Measurements from ENCODE around the gene MBP. TPM values are rescaled to one million over a fixed set of nuclear protein-coding genes. Genes with fewer than 3 reads are reported as not detected.
"Not testable (repeated sequence)": the region's sequence is repeated elsewhere in the genome, so short reads cannot be mapped to it uniquely, and the experiment has no call there.

MBP gene
- total RNA-seq, 1 donor from 2014 or later, result 3.9 TPM

DNA sequence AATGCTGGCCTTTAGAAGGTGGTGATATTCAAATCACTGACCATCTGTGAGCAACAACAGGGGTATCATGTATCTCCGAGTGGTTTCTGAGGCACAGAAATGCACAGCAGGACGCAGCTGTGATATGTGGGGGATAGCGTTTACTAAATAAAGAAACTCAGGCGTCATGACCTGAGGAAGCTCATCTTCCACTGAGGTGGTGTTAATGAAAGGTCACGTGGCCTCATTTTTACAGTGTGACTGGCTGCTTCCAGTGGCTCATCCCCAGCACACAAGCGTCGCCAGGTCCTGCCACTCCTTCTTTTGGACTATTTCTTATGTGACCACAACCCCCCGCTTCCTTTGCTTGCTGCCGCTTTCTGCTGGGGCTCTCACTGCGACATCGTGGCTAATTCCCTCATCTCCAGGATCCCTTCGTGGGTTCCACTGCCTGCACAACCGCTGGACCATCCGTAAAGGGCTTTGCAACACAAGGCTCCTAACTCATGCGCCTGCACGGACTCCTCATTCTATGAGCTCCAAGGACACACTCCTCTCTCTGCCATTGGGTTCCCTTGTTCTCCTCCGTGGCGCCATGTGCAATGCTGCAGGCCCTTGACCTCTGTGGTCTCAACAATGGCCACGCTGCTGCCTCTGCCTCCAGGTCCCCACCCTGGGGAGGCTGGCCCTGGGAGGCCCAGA, 109.3 kb downstream of the MBP start:
- DNase-seq (ENCODE audit: low read depth in 2 of 2), result no peak

DNA sequence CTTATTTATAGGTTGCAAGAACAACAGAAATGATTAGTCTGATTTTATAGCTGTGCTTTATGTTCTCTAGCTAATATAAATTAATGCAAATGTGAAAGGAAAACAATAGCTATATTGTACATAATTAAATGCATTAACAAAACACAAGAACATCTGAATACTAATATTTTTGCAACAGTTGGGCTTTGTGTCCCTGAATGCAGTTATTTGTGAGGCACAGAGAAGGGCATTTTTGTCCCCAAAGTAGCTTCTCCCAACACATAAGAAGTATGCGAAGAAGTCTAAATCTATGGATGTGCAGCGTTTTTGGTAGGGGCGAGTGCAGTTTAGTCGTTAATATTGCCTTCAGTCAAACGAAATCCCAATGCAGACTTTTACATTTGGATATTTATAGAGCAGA, 110.0 kb downstream of the MBP start:
- DNase-seq (ENCODE audit: low read depth in 2 of 2), result no peak

DNA sequence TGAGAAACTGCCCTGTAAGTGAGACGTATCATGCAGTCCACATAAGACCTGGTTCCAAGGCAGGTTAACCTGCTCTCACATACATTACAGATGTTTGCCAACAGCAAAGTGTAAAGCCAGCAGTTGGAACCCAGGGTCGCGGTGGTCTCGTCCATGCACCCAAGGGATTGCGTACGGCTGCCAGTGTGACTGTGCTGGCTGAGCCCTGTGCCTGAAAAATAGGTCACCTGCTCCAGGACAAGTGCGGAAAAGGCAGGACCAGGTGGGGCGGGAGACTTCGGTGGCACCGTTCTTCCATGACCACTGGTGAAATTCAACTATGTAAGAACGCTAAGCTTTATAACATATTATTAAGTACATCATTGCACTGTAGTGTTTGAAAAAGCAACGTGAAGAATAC, 110.5 kb downstream of the MBP start:
- DNase-seq (ENCODE audit: low read depth in 2 of 2), result no peak

DNA sequence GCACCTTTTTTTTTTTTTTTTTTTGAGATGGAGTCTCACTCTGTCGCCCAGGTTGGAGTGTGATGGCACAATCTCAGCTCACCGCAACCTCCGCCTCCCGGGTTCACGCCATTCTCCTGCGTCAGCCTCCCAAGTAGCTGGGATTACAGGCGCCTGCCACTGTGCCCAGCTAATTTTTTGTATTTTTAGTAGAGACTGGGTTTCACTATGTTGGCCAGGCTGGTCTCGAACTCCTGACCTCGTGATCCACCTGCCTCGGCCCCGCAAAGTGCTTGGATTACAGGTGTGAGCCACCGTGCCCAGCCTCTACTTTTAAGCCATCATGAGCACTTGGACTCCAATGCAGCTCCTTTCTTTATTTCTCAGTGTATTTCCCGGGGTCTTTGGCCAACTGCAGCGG, 111.1 kb downstream of the MBP start:
- DNase-seq (ENCODE audit: low read depth in 2 of 2), result not testable (repeated sequence)

DNA sequence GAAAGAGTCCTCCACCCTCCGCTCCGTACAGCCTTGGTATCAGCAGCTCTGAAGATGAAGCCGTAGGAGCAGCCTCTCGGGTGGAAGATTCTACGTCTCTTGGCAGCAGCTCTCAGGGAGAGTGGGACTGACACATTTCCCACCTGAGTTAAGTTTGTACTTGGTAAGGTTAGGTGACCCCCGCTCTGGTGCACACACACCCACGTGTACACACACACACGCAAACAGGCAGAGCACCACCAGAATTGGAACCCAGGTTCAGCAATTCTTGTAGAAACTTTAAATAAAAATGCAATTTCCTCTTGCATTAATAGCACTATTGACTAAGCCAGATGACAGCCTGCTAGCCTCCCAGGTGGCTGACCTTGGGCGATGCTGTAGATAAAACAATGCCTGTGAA, 111.5 kb downstream of the MBP start:
- DNase-seq (ENCODE audit: low read depth in 2 of 2), result no peak

DNA sequence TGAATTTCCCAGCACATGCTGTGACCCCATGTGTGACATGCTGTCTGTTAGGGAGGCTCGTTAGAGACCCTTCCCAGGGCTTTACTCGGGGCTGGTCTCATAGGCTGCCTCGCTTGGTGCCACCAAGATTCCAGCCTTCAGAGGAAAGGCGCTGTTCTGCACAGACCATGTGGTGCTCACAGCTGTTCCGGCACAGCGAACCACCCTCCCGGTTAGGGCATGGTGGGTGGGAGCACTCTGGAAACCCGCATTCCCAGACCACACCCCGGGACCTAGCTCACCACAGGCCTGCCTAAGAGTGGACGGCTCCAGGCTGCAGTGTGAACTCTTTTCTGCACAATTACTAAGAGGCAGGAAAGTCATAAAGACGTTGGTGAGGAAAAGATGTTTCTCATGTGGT, 112.0 kb downstream of the MBP start:
- DNase-seq (ENCODE audit: low read depth in 2 of 2), result no peak

DNA sequence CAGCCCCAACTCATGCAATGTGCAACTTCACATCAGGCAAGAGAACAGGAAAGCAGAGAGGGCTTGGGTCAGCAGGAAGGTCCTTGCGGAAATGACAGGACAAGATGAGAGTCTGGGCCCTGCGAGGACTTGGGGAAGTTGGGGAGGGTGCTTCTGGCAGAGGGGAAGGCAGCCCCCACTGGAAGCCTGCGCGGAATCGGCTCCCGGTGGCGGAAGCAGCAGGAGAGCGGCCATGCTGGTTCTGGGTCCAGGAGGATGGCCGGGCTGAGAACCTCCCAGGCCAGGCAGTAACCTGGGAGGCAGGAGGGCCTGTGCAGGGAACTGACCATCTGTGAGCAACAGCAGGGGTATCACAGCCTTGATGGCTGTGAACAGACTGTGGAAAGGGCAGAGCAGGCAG, 112.9 kb downstream of the MBP start:
- no peak for DNase-seq (ENCODE audit: low read depth in 2 of 2)

DNA sequence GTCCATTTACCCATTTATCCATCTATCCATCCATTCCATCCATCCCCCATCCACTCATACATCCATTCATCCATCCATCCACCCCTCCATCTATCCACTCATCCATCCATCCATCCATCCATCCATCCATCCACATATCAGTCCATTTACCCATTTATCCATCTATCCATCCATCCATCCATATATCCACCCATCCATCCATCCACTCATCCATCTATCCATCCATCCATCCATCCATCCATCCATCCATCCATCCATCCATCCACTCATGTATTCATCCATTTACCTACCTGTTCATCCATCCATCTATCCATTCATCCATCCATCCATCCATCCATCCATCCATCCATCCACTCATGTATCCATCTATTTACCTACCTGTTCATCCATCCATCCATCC, 113.9 kb downstream of the MBP start:
- not testable (repeated sequence) for DNase-seq (ENCODE audit: low read depth in 2 of 2)

DNA sequence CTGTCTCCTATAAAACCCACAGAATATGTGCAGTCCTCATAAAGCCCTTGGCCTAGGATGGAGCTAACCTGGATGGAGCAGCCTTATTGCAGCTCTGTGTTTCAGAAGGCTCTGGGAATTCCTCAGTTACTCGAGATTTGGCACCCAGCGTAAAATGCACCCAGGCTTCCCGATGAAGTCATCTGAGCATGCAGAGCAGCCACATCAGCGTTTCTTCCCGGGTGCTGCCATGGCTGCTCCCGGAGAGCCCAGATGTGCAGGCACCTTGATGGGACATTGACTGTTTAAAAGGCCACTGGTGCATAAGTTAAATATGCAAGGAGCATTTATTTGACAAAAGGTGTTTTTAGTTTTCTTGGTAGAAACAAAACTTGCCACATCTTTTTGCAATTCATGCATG, 115.2 kb downstream of the MBP start:
- no peak for DNase-seq (ENCODE audit: low read depth in 2 of 2)

DNA sequence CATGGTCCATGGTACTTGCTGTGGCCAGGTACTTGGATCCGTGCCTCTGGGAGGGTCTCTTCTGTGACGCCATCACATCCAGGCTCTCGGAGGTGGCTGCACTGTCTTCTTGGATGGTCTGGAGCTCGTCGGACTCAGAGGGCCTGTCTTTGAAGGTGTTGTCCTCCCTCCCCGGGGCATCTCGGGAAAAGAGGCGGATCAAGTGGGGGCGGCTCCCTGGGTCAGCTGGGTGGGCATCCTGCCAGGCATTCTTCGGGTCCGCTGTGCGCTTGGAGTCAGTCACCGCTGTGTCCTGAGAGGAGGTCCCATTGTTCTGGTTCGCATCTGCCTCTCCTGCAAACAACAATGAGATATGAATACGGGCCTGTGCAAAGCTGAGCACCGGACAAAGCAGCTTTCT, 115.6 kb downstream of the MBP start:
- DNase-seq (ENCODE audit: low read depth in 2 of 2), result no peak

DNA sequence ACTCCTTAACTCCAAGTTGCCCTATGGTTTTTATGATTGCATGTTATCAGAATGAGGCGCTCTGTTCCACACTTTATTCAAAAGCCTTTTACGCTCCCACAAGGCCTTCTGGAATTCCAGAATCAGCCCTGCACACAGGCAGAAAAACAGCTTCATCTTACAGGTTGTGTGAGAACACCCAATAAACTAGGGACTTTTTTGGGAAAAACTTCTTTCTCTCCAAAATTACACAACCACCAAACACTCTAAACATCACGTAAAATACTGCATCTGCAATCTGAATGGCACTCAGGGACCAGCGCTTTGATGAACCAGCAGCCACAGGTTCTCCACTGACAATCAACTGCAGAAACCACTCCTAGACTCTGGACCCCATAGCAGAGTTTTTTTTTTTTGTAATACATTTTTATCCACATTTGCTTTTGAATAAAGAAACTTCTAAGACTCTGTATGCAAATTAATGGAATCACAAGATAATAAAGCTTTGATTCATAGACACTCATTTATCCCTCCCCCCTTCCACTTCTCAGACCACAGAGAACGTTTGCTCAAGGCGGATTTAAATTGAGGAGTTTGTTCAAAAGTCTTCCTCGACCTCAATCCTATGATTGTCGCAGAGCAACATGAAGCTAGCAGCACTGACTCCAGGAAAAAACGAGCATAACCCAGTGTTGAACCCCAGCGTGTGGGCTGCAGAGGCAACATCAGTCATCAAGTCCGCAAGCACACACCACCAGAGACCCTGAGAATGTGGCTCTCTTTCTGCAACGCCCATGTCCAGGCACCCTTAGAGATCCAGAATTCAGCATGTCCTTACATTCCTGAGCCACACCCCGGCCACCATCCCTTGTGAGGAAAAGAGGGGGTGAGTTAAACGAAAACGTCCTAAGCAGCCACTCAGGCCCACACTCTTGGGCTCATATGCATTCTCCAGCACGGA, 116.5 kb downstream of the MBP start:
- DNase-seq (ENCODE audit: low read depth in 2 of 2), result no peak

DNA sequence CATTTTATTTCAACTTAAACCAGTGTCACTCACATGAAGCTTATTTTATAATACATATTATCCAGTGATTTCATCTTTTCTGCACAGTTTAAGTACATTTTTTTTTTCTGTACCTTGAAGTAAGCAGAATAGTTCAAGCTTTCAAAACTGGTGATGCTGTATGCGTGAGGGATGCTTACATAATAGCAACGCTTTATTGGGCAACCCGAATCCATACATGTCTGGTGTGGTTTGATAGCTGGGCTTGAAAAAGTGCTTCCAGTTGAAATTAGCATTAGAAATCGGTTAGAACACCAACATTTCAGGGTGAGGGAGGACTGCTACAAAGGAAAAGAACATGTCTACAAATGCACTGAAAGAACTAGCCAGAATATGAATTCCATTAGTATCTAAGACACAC, 117.4 kb downstream of the MBP start:
- DNase-seq (ENCODE audit: low read depth in 2 of 2), result no peak

DNA sequence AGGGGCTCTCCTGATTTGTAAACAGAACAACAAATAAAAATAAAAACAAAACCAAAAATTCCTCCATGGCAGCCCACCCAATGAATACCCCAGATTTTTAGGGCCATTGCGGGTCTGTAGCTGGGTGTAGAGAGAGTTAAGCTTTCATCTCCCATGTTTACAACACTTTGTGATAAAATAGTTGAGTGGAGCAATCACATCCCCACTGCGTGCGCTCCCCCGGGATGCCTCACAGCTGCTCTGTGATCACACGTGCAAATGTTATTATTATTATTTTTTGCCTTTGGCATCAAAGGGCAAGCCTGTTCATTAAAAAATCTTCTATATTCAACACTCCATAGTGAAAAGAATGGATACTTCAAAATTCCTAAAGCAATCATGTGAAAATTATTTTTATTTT, 118.0 kb downstream of the MBP start:
- no peak for DNase-seq (ENCODE audit: low read depth in 2 of 2)

DNA sequence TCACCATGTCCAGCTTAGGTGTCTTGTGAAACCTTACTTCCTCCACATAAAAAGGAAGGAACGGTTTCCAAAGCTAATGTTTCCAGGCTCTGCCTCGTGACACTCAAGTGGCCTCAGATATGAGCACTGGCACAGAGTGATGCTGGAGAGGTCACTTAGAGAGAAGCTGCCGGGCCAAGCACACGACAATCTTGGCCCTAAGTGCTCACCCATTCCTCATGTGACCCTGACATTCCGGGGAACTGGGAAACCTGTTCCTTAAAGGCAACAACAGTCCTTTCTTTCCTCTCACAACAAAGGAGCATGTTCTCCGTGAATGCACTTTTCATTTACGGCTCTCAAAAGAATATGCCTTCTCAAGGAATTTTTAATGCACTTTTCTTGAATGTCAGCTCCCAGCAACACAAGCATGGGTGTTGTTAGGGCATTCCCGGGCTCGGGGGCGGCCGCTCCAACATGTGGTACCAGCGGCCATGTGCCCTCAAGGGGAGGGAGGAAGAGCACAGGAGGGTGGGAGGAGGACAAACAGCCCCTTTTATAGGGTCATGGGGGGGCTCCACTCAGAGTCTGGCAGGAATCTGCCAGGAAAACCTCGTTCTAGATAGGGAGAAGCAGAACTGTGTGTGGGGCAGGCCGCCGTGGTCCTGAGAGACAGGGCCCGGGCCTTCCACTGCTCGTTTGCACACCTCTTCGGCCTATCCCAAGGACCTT, 118.6 kb downstream of the MBP start:
- no peak for DNase-seq (ENCODE audit: low read depth in 2 of 2)

DNA sequence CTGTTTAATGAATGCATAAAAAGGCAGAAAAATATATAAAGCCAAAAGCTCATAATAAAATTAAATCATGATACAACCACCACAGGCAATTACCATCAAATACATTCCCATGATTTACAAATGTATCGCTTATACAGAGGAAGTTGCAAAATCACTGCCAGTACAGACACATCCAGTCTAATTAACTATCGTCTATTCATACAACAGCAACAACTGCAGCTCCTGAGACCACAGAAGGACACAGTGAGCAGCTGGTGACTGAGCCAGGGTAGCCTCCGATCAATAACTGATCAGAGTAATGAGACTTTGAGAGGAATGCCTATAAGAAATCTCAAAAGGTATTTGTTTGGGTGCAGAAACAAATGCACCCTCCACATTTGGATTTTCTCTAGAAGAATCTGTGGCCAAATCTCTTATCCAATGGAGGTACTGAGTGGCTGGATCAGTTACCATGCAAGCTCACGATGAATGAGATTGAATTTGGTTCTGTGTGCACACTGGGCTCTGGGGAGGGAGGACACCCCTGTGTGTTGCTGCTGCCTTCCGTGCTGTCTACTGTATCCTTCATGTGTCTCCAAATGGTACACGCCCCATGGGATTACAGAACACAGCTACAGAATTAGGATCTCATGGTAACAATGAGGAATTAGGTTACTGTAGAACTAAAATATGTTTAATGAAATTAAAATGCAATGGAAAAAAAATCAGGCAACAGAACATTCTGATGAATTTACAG, 119.6 kb downstream of the MBP start:
- DNase-seq (ENCODE audit: low read depth in 2 of 2), result no peak

DNA sequence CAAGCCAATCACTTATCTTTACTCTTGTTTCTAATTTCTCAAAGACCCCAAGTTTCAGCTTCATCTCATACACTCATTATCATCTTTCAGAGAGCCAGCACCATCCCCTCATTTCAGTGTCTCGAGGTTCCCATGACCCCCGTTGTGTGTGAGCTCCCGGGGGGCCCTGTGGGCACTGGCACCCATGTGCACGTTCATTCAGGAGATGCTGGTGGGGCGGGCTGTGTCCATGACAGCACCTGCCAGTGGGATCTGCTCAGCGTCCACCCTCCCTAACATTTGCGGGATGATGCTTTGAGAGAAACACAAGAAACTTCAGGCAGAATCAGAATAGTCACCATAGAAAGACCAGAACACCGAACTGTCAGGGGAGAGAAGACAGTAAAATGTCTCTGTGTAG, 120.5 kb downstream of the MBP start:
- no peak for DNase-seq (ENCODE audit: low read depth in 2 of 2)

DNA sequence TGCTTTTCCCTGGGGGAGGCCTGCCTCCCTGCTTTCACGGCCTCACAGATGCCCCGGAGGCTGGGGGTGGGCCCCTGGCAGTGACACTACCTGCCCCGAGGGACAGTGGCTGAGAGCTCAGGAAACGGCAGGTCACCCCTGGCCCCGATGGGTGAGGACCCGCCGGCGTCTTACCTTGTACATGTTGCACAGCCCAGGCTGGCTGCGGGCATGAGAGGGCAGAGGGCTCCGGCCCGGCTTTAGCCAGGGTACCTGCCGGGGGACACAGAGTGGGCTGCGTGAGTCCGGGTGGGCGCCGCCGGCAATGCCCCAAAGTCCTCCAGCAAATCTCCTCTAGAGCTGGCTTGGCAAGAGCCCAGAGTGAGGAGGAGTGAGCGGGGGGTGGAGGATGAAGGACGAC, 122.9 kb downstream of the MBP start:
- no peak for DNase-seq (ENCODE audit: low read depth in 2 of 2)

DNA sequence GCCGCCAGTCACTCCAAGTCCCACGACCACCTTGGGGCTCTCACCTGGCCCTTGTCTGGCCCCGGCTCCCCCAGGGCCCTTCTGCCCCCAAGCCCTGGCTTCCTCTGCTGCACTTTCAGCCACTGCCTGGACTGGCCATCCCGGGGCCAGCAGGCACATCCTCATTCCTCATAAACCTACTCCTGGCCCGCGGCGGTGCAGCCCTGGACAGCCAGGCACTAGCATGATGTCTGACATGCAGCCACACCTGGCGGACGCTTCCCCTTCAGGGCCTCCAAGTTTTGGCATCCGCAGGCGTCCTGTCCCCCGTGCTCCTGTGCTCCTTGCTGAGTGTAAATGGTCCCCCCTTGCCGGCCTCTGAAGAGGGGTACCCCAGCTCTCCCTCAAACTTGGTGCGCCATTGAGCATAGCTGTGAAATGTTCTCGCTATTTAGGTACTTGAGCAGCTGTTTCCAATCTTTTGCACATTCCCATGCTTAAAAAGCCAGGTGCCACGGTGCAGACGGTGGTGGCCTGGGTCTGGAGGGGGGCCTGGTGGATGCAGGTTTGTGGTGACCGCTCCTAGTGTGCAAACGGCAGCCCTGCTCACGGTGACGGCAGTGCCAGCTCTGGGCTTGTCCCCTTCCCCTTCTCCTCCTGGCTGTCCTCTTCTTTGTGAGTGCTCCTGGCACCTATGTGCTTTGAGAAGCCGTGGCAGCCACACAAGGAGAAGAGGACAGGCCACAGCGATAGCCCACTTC, 123.8 kb downstream of the MBP start:
- no peak for DNase-seq (ENCODE audit: low read depth in 2 of 2)

DNA sequence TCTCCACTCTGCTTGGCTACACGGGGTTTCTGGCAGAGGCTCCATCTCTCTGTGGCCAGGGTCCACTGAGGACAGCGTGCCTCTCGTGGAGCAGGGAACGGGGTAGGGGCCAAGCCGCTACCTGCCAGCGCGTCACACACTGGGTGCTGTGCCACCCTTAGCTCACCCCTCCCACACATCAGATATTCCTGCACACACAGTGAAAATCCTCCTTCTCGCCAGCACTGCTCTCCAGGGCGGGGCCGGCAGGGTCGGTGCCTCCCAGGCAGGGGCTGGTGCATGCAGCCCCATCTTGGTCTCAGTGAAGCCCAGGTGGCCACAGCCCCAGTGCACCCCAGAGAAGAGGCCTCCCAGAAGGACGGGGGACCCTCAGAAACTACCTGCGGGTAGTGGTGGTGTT, 124.6 kb downstream of the MBP start:
- DNase-seq (ENCODE audit: low read depth in 2 of 2), result no peak

DNA sequence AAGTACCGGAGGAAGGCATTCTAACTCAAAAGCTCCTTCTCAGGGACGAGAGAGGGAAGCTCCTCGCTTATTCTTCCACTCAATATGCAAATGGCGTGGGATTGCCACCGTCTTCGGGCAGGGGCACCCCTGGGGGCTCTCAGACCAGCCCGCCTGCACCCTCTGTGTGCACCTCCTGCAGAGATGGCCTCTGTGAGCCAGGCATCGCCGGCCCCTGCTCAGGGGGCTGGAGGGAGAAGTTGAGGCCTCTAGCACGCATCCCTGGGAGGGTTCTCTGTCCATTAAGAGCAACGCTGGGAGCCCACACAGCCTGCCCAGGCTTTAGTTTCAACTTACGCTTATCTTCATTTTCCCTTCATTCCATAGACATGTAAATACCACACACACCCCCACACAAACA, 125.3 kb downstream of the MBP start:
- DNase-seq (ENCODE audit: low read depth in 2 of 2), result no peak
